AG04449 (cell line): ENCODE measurements around the gene GATA5.
"Not testable (repeated sequence)": the region's sequence is repeated elsewhere in the genome, so short reads cannot be mapped to it uniquely, and the experiment has no call there.

Experiments used
- CTCF ChIA-PET: fragments of 350-600 bp; formaldehyde crosslinking; extraction: SDS; loops from one replicate; lab custom pipeline; 2021; ENCODE audit warnings: antibody characterized with exemption; lab: Yijun Ruan, JAX
- POLR2A ChIA-PET: fragments of 400-600, 350-600 bp; formaldehyde crosslinking; extraction: SDS; loops from one replicate; lab custom pipeline; 2020; ENCODE audit warnings: antibody characterized with exemption, inconsistent platforms; lab: Yijun Ruan, JAX
- DNase-seq: peaks from one replicate; pipeline ENCODE4 v3.0.0-alpha.2; 2010; ENCODE audit warnings: low read depth, low spot score
- H3K4me3 ChIP-seq: 2 replicates; pipeline ENCODE4 v1.5.1; 2011; ENCODE audit warnings: low read depth, mild to moderate bottlenecking, control low read depth, low read length
- TF ChIP-seq, protein P1 (sequence below): IDR thresholded peaks from one replicate; pipeline ENCODE4 v1.5.1; 2011; ENCODE audit warnings: mild to moderate bottlenecking, moderate library complexity, low read length, control low read depth, inconsistent platforms; ENCODE audit not compliant: insufficient read depth; ENCODE audit errors: missing control alignments

GATA5 gene

DNA sequence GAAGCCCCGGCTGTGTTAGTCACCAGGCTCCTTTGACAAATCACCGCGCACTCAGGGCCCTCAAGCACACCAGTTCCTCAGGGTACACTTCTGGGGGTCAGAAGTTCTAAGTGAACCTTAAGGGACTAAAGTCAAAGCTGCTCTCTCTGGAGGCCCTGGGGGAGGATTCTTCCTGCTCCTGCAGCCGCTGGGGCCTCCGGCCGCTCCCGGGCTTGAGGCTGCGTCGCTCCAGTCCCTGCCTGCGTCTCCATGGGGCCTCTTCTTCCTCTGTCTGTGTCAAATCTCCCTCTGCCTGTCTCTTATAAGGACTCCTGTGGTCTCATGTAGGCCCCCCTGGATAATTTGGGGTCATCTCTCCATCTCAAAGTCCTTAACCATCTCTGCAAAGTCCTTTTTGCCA is 18.1 kb upstream of the GATA5 start:
- CTCF ChIA-PET, result interaction anchor here (1.0 to 1.7 kb wide), 3 partner anchors 13 to 298 kb away, joined by 3 to 4 read pairs (median 3); no protein-coding TSS in a partner anchor
- POLR2A ChIA-PET, result no interaction called here
- no peak overlapping the region for H3K4me3 ChIP-seq
- DNase-seq, result no peak
- TF ChIP-seq, protein P1, sequence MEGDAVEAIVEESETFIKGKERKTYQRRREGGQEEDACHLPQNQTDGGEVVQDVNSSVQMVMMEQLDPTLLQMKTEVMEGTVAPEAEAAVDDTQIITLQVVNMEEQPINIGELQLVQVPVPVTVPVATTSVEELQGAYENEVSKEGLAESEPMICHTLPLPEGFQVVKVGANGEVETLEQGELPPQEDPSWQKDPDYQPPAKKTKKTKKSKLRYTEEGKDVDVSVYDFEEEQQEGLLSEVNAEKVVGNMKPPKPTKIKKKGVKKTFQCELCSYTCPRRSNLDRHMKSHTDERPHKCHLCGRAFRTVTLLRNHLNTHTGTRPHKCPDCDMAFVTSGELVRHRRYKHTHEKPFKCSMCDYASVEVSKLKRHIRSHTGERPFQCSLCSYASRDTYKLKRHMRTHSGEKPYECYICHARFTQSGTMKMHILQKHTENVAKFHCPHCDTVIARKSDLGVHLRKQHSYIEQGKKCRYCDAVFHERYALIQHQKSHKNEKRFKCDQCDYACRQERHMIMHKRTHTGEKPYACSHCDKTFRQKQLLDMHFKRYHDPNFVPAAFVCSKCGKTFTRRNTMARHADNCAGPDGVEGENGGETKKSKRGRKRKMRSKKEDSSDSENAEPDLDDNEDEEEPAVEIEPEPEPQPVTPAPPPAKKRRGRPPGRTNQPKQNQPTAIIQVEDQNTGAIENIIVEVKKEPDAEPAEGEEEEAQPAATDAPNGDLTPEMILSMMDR, result no peak

DNA sequence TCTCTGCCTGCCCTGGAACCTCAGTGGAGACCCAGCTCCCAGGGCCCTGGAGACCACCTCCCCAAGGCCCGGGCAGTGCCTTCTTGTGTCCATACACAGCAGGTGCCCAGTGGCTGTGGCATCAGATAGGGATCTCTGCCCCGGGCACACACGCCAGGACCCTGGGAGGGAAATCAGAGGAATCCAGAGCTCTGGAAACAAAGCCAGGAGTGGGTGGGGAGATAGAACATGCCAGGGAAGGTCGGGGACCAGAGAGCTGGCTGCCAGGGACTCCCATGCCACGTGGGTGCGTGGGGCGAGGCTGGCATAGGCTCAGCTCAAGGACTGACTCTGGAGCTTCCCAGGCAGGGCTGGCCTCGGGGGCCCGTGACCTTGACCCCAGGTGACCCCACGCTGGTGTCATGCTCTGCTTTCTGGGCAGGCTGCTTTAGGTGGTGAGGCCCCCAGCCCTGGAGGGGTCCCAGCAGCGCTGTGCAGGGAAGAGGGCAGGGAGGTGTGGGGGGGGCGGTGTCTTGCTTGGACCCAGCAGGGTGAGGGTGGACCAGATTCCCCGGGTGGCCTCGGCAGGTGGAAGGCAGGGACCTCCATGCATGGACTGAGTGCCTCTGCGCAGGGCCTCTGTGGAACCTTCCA is 17.6 kb upstream of the GATA5 start:
- TF ChIP-seq, protein P1, result no peak
- ChIA-PET CTCF (interaction anchor here (1.1 to 1.7 kb wide), 2 partner anchors 8 to 12 kb away, joined by 3 to 4 read pairs; no protein-coding TSS in a partner anchor), POLR2A (no interaction called here)
- H3K4me3 ChIP-seq, result no peak overlapping the region
- no peak for DNase-seq

DNA sequence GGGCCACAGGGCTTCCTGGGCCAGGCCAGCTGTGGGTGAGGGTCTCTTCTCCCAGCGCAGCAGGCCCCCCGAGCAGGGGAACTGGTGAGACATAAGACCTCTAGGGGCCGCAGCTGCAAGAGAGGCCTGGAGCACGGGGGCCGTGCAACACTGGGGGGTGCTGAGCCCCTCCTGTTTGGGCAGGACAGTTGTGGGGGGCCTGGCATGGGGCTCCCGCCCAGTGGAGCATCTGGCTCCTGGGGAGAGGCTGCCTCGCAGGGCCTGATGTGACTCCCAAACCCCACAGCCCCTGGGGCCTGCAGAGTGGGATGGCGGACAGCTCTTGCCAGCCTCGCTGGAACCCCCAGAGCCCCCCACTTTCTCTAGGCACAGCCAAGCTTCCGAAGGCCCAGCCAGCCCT is 16.9 kb upstream of the GATA5 start:
- no peak overlapping the region for H3K4me3 ChIP-seq
- no peak for DNase-seq
- POLR2A ChIA-PET, result no interaction called here
- TF ChIP-seq, protein P1, result no peak
- CTCF ChIA-PET, result interaction anchor here (1.1 to 1.7 kb wide), 2 partner anchors 9 to 12 kb away, joined by 3 to 4 read pairs; no protein-coding TSS in a partner anchor

DNA sequence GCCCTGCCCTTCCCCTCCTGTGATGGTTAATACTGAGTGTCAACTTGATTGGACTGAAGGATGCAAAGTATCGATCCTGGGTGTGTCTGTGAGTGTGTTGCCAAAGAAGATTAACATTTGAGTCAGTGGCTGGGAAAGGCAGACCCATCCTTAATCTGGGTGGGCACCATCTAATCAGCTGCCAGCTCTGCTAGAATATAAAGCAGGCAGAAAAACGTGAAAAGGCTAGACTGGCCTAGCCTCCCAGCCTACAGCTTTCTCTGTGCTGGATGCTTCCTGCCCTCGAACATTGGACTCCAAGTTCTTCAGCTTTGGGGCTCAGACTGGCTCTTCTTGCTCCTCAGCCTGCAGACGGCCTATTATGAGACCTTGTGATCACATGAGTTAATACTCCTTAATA is 15.0 kb upstream of the GATA5 start:
- CTCF ChIA-PET, result interaction anchor here (1.9 kb wide), 1 partner anchor 9 kb away, joined by 14 read pairs; no protein-coding TSS in a partner anchor
- POLR2A ChIA-PET, DNase-seq, H3K4me3 ChIP-seq: not testable (repeated sequence)

DNA sequence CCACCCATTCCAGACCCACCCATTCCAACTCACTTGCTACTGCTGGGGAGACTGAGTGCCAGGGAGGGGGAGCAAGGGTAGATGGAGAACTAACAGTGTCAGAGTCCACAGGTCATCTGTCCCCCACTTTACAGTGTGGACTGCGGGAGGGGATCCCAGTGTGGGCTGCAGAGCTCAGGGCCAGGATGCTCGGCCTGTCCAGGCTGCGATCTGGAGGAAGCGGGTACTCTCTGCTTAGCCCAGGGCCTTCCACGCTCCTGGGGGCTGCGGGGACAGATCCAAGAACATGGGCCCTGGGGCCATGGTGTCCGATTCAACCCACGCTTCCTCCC is 14.1 kb upstream of the GATA5 start:
- DNase-seq, result no peak
- ChIA-PET CTCF (interaction anchor here (1.0 kb wide), 1 partner anchor 10 kb away, joined by 5 read pairs; no protein-coding TSS in a partner anchor), POLR2A (no interaction called here)
- no peak overlapping the region for H3K4me3 ChIP-seq
- TF ChIP-seq, protein P1, result no peak

DNA sequence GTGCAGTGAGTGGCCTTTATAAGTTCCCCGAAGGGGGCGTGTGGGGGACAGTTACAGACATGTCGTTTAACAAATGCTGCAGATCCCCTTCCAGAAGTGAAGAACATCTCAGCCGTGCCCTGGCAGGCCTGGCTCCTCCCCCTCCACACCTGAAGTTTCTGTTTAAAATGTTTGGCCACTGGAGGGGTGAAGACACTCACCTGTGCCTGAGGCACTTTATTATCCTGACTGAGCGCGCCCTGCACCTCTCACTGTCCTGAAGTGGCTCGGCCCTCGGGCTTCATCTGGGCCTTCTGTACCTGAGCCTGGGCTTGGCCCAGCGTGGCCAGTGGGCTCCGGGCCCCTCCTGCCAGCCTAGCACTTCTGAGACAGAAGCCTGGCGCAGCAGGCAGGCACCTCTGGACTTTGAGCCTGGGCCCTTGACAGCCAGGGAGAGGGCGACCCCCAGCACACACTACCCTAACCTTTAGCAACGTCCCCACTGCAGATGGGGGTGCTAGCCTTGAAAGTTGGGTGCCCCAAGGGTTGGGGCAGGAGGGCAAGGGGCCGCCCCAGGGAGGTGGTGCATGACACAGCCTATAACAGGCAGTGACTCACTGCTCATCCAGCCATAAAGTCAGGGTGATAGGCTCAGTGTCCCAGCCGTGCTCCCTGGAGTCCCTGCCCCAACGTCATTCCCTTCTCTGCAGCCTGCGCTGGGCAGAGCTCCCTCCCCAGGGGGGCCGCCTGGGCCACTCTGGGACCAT is 13.6 kb upstream of the GATA5 start:
- TF ChIP-seq, protein P1, result no peak
- POLR2A ChIA-PET, result no interaction called here
- no peak overlapping the region for H3K4me3 ChIP-seq
- CTCF ChIA-PET, result interaction anchor here (1.0 kb wide), 1 partner anchor 11 kb away, joined by 5 read pairs; no protein-coding TSS in a partner anchor
- no peak for DNase-seq
